GM18511 (cell line): ENCODE measurements around the gene TMEM141.

Source experiments
- ATAC-seq: cut with Tn5 transposase; IDR thresholded peaks from one replicate; pipeline ENCODE4 v1.9.1; 2021; ENCODE audit warnings: mild to moderate bottlenecking, moderate library complexity; ENCODE audit not compliant: unreplicated experiment

The TMEM141 gene

DNA sequence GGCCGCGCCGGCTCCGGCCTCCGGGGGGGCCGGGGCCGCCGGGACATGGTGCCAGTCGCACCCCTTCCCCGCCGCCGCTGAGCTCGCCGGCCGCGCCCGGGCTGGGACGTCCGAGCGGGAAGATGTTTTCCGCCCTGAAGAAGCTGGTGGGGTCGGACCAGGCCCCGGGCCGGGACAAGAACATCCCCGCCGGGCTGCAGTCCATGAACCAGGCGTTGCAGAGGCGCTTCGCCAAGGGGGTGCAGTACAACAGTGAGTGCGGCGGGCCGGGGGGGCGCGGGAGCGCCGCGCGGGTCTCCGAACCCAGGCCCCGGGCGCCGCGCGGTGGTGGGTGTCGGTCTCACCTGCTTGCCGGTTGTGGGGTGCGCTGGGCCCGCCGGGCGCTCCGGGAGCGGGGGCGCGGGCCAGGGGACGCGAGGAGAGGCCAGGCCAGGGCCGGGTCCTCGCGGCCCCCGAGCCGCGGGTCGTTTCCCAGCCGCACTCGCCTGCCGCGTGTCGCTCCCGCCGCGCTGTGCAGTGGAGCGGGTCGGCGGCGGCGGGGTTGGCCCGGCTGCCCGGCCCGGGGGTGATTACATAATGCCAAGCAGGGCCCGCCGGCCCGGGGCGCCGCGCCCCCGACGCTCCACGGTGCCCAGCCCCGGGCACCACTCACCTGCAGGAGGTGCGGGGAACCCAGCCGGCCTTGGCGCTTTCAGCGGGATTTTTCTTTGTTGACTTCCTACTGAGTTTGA lies 17.1 kb downstream of the TMEM141 start:
- peak; percentile 40 for ATAC-seq

- ATAC-seq = no peak
These were observed 17.6 kb downstream of the TMEM141 start for GRCh38 chr9:136808806-136809158.

DNA sequence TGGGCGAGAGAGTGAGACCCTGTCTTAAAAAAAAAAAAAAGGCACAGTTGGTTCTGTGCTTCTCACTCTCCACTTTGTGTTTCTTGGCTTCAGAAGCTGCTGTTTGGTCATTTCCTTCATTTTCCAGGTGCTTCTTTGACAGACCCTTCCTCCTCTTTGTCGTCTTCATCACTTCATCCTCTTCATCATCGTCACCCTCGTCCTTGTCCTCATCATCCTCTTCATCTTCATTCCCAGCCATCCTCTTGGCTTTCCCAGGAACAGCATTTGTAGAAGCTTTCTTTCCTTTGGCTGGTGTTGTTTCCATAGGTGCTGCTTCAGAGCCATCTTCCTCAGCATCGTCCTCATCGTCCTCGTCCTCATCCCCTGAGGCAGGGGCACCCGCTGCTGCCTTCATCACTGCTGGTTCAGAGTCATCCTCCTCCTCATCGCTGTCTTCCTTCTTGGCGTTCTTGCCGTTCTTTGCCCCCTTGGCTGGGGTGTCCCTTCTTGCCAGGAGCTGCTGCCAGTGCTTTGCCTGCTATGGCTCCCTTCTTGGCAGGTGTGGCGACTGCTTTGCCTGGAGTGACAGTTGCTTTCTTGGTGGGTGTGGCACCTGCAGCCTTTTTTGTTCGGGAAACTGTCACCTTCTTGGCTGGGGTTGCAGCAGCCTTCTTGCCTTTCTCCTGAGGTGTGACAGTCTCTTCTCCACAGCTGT lies 23.7 kb downstream of the TMEM141 start:
- ATAC-seq = no peak

- ATAC-seq = no peak
These were observed 24.3 kb downstream of the TMEM141 start for GRCh38 chr9:136815422-136815782.

DNA sequence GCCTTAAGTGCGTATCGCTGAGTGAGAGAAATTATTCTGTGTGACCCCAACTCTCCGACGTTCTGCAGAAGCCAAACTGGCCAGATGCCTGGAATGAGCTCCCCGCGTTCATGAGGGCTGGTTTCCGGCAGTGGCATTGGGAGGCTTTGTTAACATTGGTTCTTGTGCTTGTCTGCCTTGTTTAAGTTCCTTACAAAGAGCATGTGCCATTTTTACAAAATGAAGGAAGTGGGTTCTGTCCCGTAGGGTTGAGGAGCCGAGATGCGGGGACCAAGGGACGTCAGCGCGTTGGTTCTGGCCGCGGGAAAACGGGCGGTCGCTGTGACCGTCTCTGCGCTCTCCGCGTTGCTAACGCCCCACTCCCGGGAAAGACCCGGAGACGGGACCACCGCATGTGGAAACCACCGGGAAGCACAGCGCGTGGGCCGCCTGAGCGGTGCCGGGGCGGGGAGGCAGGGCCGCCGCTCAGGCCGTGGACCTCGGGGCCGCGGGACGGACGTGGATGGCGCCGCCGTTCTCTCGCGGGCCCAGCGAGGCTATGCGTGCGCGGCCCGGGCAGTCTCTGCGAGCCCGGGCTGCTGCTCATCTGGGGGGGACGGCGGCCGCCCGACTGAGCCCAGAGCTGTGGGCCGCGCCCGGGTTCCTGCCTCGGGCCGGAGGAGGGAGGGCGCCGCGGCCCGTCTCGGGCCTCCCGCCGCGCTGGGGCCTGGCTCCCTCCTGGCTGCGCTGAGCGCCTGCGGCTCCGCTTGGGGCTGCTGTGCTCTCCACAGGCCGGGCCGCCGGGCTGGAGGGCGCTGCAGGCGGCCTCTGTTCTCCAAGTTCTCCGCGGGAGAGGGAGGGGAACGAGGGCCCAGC lies 30.1 kb downstream of the TMEM141 start:
- no peak for ATAC-seq

DNA sequence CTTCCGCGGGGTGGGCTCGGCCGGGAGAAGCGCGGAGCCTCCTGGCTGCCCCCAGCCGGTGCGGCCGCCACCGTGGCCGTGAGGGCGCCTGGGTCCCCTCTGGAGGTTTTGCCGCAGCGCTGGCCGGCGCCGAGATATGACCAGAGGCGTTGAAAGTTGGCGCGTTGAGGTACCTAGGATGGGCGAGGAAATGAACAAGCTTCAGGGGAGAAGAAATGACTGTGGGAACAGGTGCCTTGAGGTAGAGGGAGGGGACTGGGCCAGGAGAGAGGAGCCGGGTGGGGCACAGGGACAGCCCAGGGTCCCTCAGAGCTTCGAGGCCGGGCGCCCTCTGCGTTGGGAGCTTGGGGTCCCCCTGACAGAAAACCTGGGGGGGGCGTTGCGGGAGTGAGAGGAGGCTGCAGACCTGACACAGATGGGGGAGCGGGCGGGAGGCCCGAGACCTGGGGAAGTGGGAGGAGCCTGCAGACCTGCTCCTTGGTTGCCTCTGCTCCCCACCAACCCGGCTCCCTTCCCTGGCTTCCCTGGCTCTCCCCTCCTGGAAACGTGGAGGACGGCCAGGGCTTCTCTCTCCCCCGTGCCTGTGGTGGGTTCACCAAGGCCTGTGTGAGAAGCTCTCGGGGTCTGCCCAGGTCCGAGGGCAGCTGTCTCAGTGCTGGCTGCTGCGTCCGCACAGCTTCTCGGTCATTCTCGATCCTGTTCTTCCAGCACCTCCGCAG lies 30.8 kb downstream of the TMEM141 start:
- no peak for ATAC-seq

- ATAC-seq = no peak
These were observed 32.2 kb downstream of the TMEM141 start for GRCh38 chr9:136823136-136824046.

GRCh38 chr9:136824496-136825225 lies 33.5 kb downstream of the TMEM141 start:
- ATAC-seq = no peak

GRCh38 chr9:136825295-136826187 lies 34.4 kb downstream of the TMEM141 start:
- ATAC-seq = no peak

- no peak for ATAC-seq
These were observed 35.0 kb downstream of the TMEM141 start for GRCh38 chr9:136826188-136826541.

DNA sequence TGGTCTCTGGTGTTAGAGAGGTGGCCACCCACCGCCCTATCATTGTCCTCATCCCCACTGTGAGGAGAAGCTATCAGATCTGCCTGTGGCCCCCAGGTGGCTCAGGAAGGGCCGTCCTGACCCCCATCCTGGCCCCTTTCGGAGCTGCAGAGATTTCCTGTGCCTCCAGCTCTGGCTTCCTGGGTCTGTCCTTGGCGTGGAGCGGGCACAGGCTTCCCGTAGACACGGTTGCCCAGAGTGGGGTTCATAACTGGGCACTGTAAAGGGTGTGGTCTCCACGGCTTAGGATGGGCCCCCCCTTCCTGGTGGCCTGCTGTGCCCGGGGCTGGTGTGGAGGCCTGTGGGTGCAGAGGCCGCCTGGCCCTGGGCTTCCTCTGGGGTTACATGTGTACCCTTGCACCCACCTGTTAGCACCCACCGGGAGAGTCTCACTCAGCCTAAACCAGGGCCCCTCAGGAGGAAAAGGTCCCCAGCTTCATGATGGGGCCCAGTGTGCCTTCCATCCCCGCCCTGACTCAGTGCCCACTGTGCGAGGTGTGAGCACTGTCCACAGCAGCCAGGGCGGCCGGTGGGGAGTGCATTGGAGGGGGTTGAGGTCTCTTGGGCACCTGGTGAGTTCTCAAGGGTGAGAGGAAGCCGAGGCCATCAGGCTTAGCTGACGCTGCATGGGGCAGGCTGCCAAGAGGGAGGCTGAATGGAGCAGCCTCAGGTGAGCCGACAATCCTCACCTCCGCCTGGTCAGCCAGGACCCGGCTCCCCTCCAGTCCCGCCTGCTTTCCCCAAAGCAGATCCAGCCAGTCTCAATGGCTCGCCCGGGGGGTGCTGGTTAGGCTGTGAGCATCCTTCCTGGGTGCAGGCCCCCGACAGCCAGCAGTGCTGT lies 35.8 kb downstream of the TMEM141 start:
- no peak for ATAC-seq

DNA sequence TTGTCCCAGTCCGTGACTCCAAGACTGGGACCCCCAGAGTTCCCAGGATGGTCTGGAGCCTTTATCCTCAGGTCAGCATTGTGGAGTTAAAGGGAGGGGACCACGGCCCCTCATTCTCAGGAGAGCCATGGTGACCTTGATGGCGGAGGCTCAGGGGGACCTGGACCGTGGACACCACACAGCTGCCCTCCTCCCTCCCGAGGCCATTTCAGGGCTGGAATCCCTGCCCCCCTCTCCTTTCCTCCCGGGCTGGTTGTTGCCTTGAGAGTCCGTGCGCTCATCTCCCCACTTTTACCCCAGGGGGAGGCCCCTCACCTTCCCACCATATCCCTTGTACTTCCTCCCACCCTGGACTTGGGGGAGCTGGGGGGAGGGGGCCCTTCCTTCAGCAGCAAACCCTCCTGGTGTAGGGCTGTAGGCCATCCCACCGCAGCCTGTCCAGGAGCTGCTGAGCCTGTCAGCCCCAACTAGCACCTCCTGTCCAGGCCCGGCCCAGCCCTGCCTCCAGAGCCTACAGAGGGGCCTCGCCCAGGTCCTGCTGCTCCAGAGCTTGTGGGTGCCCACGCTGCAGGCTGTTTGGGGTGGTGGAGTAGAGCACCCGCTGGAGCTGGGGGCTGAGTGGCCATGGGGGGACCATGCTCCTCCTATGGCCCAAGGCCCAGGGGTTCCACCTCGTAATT lies 36.8 kb downstream of the TMEM141 start:
- no peak for ATAC-seq

DNA sequence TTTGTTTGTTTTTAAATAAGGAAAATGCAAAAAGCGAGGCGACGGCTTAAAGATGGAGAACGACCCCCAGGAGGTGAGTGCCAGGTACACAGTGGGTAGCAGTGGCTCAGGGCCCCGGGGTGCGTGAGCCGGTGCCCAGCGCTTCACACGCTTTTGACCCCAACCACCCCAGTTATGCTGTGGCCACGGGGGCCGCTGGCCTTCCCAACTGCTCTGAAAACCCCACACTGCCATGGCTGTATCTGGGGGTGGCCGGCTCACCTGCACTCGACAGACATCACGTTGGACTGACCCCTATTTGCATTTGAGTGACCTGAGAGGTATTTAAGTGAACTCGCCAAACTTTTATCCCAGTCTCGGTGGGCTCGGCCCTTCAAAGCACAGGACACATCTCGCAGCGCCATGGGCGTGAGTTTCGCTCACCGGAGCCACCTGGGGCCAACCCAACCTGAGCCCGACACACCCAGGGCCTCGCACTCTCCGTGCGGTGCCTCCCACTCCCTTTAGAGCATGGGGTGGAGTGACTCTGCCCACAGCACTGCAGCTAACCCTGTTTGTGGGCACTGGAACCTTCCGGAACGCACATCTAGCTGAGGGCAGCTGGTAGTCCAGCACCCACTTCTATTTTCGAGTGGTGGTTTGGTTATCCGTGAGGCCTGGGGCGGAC lies 37.5 kb downstream of the TMEM141 start:
- ATAC-seq = no peak

DNA sequence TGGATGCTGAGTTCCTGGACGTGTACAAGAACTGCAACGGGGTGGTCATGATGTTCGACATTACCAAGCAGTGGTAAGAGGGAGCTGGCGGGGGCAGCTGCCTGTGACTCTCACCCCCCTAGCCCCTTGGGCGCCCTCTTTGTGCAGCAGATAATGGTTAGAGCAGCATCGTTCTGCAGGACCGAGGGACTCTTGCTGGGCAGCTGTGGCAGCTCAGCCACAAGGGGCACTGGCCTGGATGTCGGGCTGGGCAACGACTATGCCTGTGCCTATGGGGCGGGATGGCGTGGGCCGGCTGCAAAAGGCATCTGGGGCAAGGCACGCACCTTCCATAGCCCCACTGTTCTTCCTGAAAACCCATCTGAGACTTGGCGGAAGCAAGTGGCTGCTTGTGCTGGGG lies 38.3 kb downstream of the TMEM141 start:
- ATAC-seq = no peak

GRCh38 chr9:136829981-136830885 lies 39.1 kb downstream of the TMEM141 start:
- ATAC-seq = no peak
